ENCODE results near the gene DAB2.

- TF ChIP-seq SP1 (IDR thresholded peaks at IDR 0.05) (no peak), FOXA1 (IDR thresholded peaks at IDR 0.05) (no peak), L3MBTL2 (conservative IDR thresholded peaks at IDR 0.05) (no peak), ELF4 (IDR thresholded peaks at IDR 0.05) (no peak), ARNT (IDR thresholded peaks at IDR 0.05) (no peak), TARDBP (IDR thresholded peaks at IDR 0.05) (no peak), ZNF384 (IDR thresholded peaks at IDR 0.05) (no peak), CTBP1 (IDR thresholded peaks at IDR 0.05; ENCODE audit: borderline replicate concordance) (no peak)
These were observed 28.1 kb upstream of the DAB2 start for GRCh38 chr5:39452846-39453245.

Data from HEK293T (cell line).